ENCODE data around the gene GSTM2. TPM values are rescaled to one million over a fixed set of nuclear protein-coding genes. Genes with fewer than 3 reads are reported as not detected.

GSTM2 gene
- 16.2 and 16.9 TPM in 2 replicates for total RNA-seq

DNA sequence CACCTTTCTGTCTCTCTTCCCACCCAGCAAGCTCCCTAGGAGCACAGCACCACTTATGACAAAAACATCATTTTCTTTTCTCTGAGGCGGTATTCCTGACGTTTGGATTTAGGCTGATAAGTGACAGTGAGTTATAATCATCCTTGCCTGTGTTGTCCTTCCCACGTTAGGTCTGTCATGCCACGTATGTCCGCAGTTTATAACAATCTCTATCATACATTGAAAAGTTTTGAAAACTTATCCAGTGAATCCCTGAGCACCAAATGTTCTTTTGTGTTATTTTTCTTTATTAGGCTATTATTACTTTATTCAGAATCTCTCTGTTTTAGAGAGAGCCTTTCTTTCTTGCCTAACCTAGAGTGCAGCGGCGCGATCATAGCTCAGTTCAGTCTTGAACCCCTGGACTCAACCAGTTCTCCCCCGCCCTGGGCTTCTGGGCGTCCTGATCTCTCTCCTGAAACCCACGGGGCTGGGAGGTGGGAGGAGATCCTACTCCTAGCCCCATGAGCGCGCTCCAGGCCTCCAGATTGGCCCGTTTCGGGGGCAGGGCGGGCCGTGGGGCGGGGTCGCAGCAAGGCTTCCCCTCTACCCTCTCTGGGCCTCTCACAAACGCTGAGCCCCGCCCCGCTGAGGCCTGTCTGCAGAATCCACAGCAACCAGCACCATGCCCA lies at the start of gene GSTM2:
Gene GSTM2, plus strand, starts transcription at position 606 of the 671 bp plus-strand sequence. Its CDS starts 59 bp downstream, at position 665.

GRCh38 chr1:109619576-109620400 lies 48.1 kb upstream of the GSTM2 start, which contains the start of the genes AMPD2 and GNAT2:
AMPD2 (plus strand) TSS chr1:109619837; CDS start chr1:109621176, 1,339 bp downstream.
GNAT2 (minus strand) TSS chr1:109619616; CDS start chr1:109612870, 6,746 bp downstream.

GRCh38 chr1:109655615-109656519 lies 12.0 kb upstream of the GSTM2 start, which contains the start of gene GSTM4:
GSTM4 (plus strand) TSS chr1:109656099; CDS start chr1:109656390, 291 bp downstream.

DNA sequence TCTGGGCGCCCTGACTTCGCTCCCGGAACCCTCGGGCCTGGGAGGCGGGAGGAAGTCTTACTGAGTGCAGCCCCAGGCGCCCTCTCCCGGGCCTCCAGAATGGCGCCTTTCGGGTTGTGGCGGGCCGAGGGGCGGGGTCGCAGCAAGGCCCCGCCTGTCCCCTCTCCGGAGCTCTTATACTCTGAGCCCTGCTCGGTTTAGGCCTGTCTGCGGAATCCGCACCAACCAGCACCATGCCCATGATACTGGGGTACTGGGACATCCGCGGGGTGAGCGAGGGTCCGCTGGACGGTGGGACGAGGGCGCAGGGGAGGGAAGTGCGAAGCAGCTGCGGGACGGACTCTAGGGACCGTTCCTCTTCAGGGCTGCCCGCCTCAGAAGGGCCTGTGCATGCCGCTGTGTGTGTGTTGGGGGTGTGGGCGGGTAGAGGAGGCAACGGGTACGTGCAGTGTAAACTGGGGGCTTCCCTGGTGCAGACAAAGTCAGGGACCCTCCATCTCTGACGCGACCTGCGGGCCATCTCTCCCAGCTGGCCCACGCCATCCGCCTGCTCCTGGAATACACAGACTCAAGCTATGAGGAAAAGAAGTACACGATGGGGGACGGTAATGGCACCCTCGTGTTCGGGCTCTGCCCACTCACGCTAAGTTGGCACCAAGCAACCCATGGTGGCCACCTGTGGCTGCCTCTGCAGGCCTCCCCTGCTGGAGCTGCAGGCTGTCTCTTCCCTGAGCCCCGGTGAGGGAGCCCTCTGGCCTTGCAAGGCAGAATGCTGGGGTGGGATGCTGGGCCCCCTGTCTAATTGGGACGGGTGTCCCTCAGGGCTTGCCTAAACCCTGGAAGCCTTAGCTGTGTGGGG lies 20.0 kb downstream of the GSTM2 start, which contains the start of gene GSTM1:
Gene GSTM1, plus strand, starts transcription at position 177 of the 859 bp plus-strand sequence. Its CDS starts 57 bp downstream, at position 234.

GRCh38 chr1:109711593-109712320 lies 43.9 kb downstream of the GSTM2 start, which contains the start of gene GSTM5:
GSTM5 (plus strand) TSS chr1:109712251; CDS start chr1:109712313, 62 bp downstream.

Other genes with a start within 250 kb of the GSTM2 start
- 53.7 and 75.5 TPM in 2 replicates for gene PSMA5, start 241.6 kb upstream of the GSTM2 start, total RNA-seq
- gene SYPL2, start 201.5 kb upstream of the GSTM2 start, total RNA-seq, result 0.13 and 0.22 TPM in 2 replicates
- 1.6 and 2.4 TPM in 2 replicates for gene ATXN7L2, start 184.2 kb upstream of the GSTM2 start, total RNA-seq
- gene CYB561D1, start 174.0 kb upstream of the GSTM2 start, total RNA-seq, result 8.0 and 9.5 TPM in 2 replicates
- 2.1 and 2.5 TPM in 2 replicates for gene AMIGO1, start 158.3 kb upstream of the GSTM2 start, total RNA-seq
- gene GPR61, start 128.2 kb upstream of the GSTM2 start, total RNA-seq, result under 0.01 TPM in 1 of 2 replicates, not detected in the other
- gene GNAI3, start 119.4 kb upstream of the GSTM2 start, total RNA-seq, result 18.2 and 19.5 TPM in 2 replicates
- 0.13 and 0.22 TPM in 2 replicates for gene GNAT2, start 48.4 kb upstream of the GSTM2 start, total RNA-seq
- gene AMPD2, start 48.2 kb upstream of the GSTM2 start, total RNA-seq, result 40.6 and 42.7 TPM in 2 replicates
- 12.3 and 13.9 TPM in 2 replicates for gene GSTM4, start 12.0 kb upstream of the GSTM2 start, total RNA-seq
- gene GSTM1, start 19.8 kb downstream of the GSTM2 start, total RNA-seq, result 19.2 TPM in 1 of 2 replicates, not detected in the other
- 7.8 and 9.1 TPM in 2 replicates for gene GSTM5, start 44.2 kb downstream of the GSTM2 start, total RNA-seq
- 106 and 111 TPM in 2 replicates for gene GSTM3, start 73.0 kb downstream of the GSTM2 start, total RNA-seq
- not detected in 2 replicates for gene EPS8L3, start 95.9 kb downstream of the GSTM2 start, total RNA-seq
- gene CSF1, start 242.8 kb downstream of the GSTM2 start, total RNA-seq, result 73.3 and 129 TPM in 2 replicates

Measured in articular chondrocyte of knee joint (primary cell).